ENCODE results near the gene CANT1.
A peak's percentile ranks its signal among the peaks of the same experiment; 100 is the strongest.

CANT1 gene

GRCh38 chr17:79009397-79010303, at the start of gene CANT1:
Gene CANT1 (minus strand): TSS chr17:79009764. CDS start chr17:78997622, 12,142 bp downstream.
- DNase-seq = peak; percentile 72 to 81

- no peak for DNase-seq
These were observed 48.3 kb upstream of the CANT1 start for GRCh38 chr17:79057737-79058385.

- no peak for DNase-seq
These were observed 45.6 kb upstream of the CANT1 start for GRCh38 chr17:79055197-79055596.

- DNase-seq = no peak
These were observed 44.8 kb upstream of the CANT1 start for GRCh38 chr17:79054200-79054960.

- no peak for DNase-seq
These were observed 43.8 kb upstream of the CANT1 start for GRCh38 chr17:79053251-79053925.

GRCh38 chr17:79052131-79052530, 42.6 kb upstream of the CANT1 start:
- DNase-seq = no peak

GRCh38 chr17:79051306-79051705, 41.7 kb upstream of the CANT1 start:
- no peak for DNase-seq

GRCh38 chr17:79050551-79050950, 41.0 kb upstream of the CANT1 start:
- DNase-seq = no peak

- no peak for DNase-seq
These were observed 40.3 kb upstream of the CANT1 start for GRCh38 chr17:79049821-79050220.

- no peak for DNase-seq
These were observed 39.5 kb upstream of the CANT1 start for GRCh38 chr17:79048826-79049755.

GRCh38 chr17:79047923-79048825, 38.6 kb upstream of the CANT1 start:
- DNase-seq = no peak

- DNase-seq = no peak
These were observed 37.8 kb upstream of the CANT1 start for GRCh38 chr17:79047291-79047920.

GRCh38 chr17:79046916-79047280, 37.3 kb upstream of the CANT1 start:
- DNase-seq = no peak

GRCh38 chr17:79046197-79046915, 36.8 kb upstream of the CANT1 start:
- DNase-seq = no peak

GRCh38 chr17:79045842-79046196, 36.3 kb upstream of the CANT1 start:
- peak; percentile 30 to 38 for DNase-seq

- no peak for DNase-seq
These were observed 35.6 kb upstream of the CANT1 start for GRCh38 chr17:79045001-79045729.

GRCh38 chr17:79044462-79044861, 34.9 kb upstream of the CANT1 start:
- DNase-seq = no peak

- DNase-seq = no peak
These were observed 34.4 kb upstream of the CANT1 start for GRCh38 chr17:79043931-79044320.
